Activated CD8-positive, alpha-beta memory T cell treated with anti-CD3 and anti-CD28 coated beads, Interleukin-2, amount 50 U/mL, for 24 hours (primary cell): ENCODE results near the gene TSPAN4.

Source experiments
- DNase-seq: peaks from one replicate; pipeline ENCODE4 v3.0.0-alpha.2; 2020; ENCODE audit errors: extremely low read depth

Gene TSPAN4

GRCh38 chr11:889257-889656, 46.6 kb downstream of the TSPAN4 start:
- no peak for DNase-seq

GRCh38 chr11:889687-890475, 47.2 kb downstream of the TSPAN4 start:
- no peak for DNase-seq

- DNase-seq = no peak
These were observed 48.3 kb downstream of the TSPAN4 start for GRCh38 chr11:890794-891540.

GRCh38 chr11:893008-893654, 50.5 kb downstream of the TSPAN4 start:
- no peak for DNase-seq

- DNase-seq = no peak
These were observed 52.0 kb downstream of the TSPAN4 start for GRCh38 chr11:894575-895201.

- DNase-seq = no peak
These were observed 52.9 kb downstream of the TSPAN4 start for GRCh38 chr11:895331-896110.

- DNase-seq = no peak
These were observed 54.8 kb downstream of the TSPAN4 start for GRCh38 chr11:897253-898142.

- DNase-seq = no peak
These were observed 55.5 kb downstream of the TSPAN4 start for GRCh38 chr11:898143-898511.

GRCh38 chr11:898540-899190, 56.0 kb downstream of the TSPAN4 start:
- no peak for DNase-seq

- no peak for DNase-seq
These were observed 57.1 kb downstream of the TSPAN4 start for GRCh38 chr11:899724-900123.

GRCh38 chr11:900545-900944, 57.9 kb downstream of the TSPAN4 start:
- no peak for DNase-seq

- DNase-seq = no peak
These were observed 58.9 kb downstream of the TSPAN4 start for GRCh38 chr11:901452-902061.

- DNase-seq = no peak
These were observed 61.7 kb downstream of the TSPAN4 start for GRCh38 chr11:904380-904779.

GRCh38 chr11:905952-906351, 63.3 kb downstream of the TSPAN4 start:
- no peak for DNase-seq

- DNase-seq = no peak
These were observed 65.0 kb downstream of the TSPAN4 start for GRCh38 chr11:907668-908067.

GRCh38 chr11:908273-908672, 65.6 kb downstream of the TSPAN4 start:
- no peak for DNase-seq

- no peak for DNase-seq
These were observed 66.8 kb downstream of the TSPAN4 start for GRCh38 chr11:909406-909805.

- DNase-seq = no peak
These were observed 67.5 kb downstream of the TSPAN4 start for GRCh38 chr11:910044-910588.

GRCh38 chr11:910589-911030, 68.0 kb downstream of the TSPAN4 start, which contains the start of gene CHID1:
Gene CHID1, minus strand, starts transcription at chr11:910810. Its CDS starts 5,994 bp downstream, at chr11:904816.
- DNase-seq = peak; percentile 66
